ENCODE data around the gene DNAH10.
"Not testable (repeated sequence)": the region's sequence is repeated elsewhere in the genome, so short reads cannot be mapped to it uniquely, and the experiment has no call there.

The DNAH10 gene

GRCh38 chr12:123937707-123938591 lies 175.8 kb downstream of the DNAH10 start:
- peak in 2 of 5 experiments; percentile 62 to 80 for DNase-seq

GRCh38 chr12:123938679-123939480 lies 176.8 kb downstream of the DNAH10 start:
- DNase-seq: peak in 1 of 5 experiments; percentile 15

- DNase-seq: no peak
Measured at GRCh38 chr12:123939716-123940626, 177.9 kb downstream of the DNAH10 start.

- DNase-seq: no peak
Measured at GRCh38 chr12:123940627-123940966, 178.5 kb downstream of the DNAH10 start.

- DNase-seq: no peak
Measured at GRCh38 chr12:123941000-123941399, 178.9 kb downstream of the DNAH10 start.

GRCh38 chr12:123941624-123942237 lies 179.6 kb downstream of the DNAH10 start:
- no peak for DNase-seq

GRCh38 chr12:123942238-123942653 lies 180.1 kb downstream of the DNAH10 start:
- DNase-seq: no peak

- no peak for DNase-seq
Measured at GRCh38 chr12:123942911-123943648, 181.0 kb downstream of the DNAH10 start.

GRCh38 chr12:123943816-123944215 lies 181.7 kb downstream of the DNAH10 start:
- DNase-seq: no peak

- DNase-seq: no peak
Measured at GRCh38 chr12:123944696-123945095, 182.6 kb downstream of the DNAH10 start.

GRCh38 chr12:123945287-123946151 lies 183.4 kb downstream of the DNAH10 start:
- no peak for DNase-seq

- no peak for DNase-seq
Measured at GRCh38 chr12:123946152-123946515, 184.0 kb downstream of the DNAH10 start.

GRCh38 chr12:123946516-123947505 lies 184.7 kb downstream of the DNAH10 start:
- DNase-seq: not testable (repeated sequence)

- DNase-seq: not testable (repeated sequence)
Measured at GRCh38 chr12:123947531-123947930, 185.4 kb downstream of the DNAH10 start.

- no peak for DNase-seq
Measured at GRCh38 chr12:123948401-123948795, 186.3 kb downstream of the DNAH10 start.

GRCh38 chr12:123948796-123949769 lies 187.0 kb downstream of the DNAH10 start:
- DNase-seq: no peak

GRCh38 chr12:123949770-123950165 lies 187.7 kb downstream of the DNAH10 start:
- DNase-seq: no peak

Measured in T-helper 2 cell (primary cell).